ENCODE results near the gene NFIA.

NFIA gene

DNA sequence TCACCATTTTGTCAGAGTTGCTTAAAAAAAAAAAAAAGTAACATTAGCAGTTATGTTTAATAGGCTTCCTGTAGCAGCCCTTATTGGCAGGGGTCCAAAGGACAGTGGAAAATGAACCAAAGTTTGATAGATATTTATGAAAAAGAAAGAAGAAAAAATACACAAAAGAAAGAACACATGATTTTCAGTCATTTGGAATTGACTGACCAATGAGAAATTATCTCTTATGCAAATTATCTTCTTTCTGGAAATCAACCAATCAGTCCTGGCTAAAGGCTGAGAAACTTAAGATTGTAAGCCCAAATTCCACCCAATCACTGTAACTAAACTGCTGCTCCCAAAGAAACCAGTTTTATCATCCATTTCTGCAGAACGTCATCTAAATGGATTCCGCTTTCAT is 360.2 kb downstream of the NFIA start:
- H4K12ac ChIP-seq (ENCODE audit: low read depth, low read length) = no peak overlapping the region
- H2BK120ac ChIP-seq (ENCODE audit: insufficient read depth, low read length, poor library complexity) = no peak overlapping the region
- no peak overlapping the region for H4K8ac ChIP-seq (ENCODE audit: low read depth, low read length)
- no peak overlapping the region for H2AFZ ChIP-seq (ENCODE audit: insufficient read depth, low read length, poor library complexity)
- H3K79me2 ChIP-seq (ENCODE audit: control insufficient read depth, insufficient read depth, low read length, poor library complexity) = no peaks in the 10 kb centered on the region
- no peaks in the 10 kb centered on the region for H3K9me3 ChIP-seq (ENCODE audit: insufficient read depth, low read depth, low read length)
- H3K9ac ChIP-seq (ENCODE audit: low read length) = no peak overlapping the region
- no peak overlapping the region for H2BK12ac ChIP-seq (ENCODE audit: low read length)
- H3K18ac ChIP-seq (ENCODE audit: low read length) = no peak overlapping the region
- H3K79me1 ChIP-seq (ENCODE audit: low read length) = no peaks in the 10 kb centered on the region
- no peak overlapping the region for H3K4me2 ChIP-seq (ENCODE audit: low read length)
- H3K27me3 ChIP-seq (ENCODE audit: insufficient read depth, low read length) = no peaks in the 10 kb centered on the region
- no peak for DNase-seq
- no peaks in the 10 kb centered on the region for H3K36me3 ChIP-seq (ENCODE audit: control insufficient read depth in 1 of 2, insufficient read depth in 2 of 2, low read length in 2 of 2)
- H3K4me3 ChIP-seq (ENCODE audit: low read depth, low read length) = no peak overlapping the region
- no CpG with 5 or more reads among the region's 2 CpGs for WGBS (ENCODE audit: extremely low coverage, insufficient coverage, insufficient read length)
- H2BK5ac ChIP-seq (ENCODE audit: low read depth, low read length, poor library complexity) = no peak overlapping the region
- H3K27ac ChIP-seq (ENCODE audit: low read depth, low read length) = no peak overlapping the region
- no peak overlapping the region for H3K4ac ChIP-seq (ENCODE audit: low read depth, low read length)
- H4K91ac ChIP-seq (ENCODE audit: low read depth, low read length) = no peak overlapping the region
- peaks cover 0 to 4% of the 10 kb centered on the region in 2 experiments for H3K4me1 ChIP-seq (ENCODE audit: control insufficient read depth in 1 of 2, insufficient read depth in 2 of 2, low read length in 2 of 2)
- no peak overlapping the region for H3K14ac ChIP-seq (ENCODE audit: low read length)
- H3K23ac ChIP-seq (ENCODE audit: low read length) = no peak overlapping the region
- H2AK5ac ChIP-seq (ENCODE audit: low read length) = no peak overlapping the region

GRCh38 chr1:61444288-61444687 is 361.9 kb downstream of the NFIA start:
- H3K9ac ChIP-seq (ENCODE audit: low read length) = no peak overlapping the region
- H3K36me3 ChIP-seq (ENCODE audit: control insufficient read depth in 1 of 2, insufficient read depth in 2 of 2, low read length in 2 of 2) = no peaks in the 10 kb centered on the region
- H3K14ac ChIP-seq (ENCODE audit: low read length) = no peak overlapping the region
- H3K27me3 ChIP-seq (ENCODE audit: insufficient read depth, low read length) = no peaks in the 10 kb centered on the region
- H3K4me1 ChIP-seq (ENCODE audit: control insufficient read depth in 1 of 2, insufficient read depth in 2 of 2, low read length in 2 of 2) = peaks cover 0 to 4% of the 10 kb centered on the region in 2 experiments
- no peaks in the 10 kb centered on the region for H3K79me2 ChIP-seq (ENCODE audit: control insufficient read depth, insufficient read depth, low read length, poor library complexity)
- H3K4me3 ChIP-seq (ENCODE audit: low read depth, low read length) = no peak overlapping the region
- H2BK120ac ChIP-seq (ENCODE audit: insufficient read depth, low read length, poor library complexity) = no peak overlapping the region
- H3K18ac ChIP-seq (ENCODE audit: low read length) = no peak overlapping the region
- no peaks in the 10 kb centered on the region for H3K9me3 ChIP-seq (ENCODE audit: insufficient read depth, low read depth, low read length)
- H2AFZ ChIP-seq (ENCODE audit: insufficient read depth, low read length, poor library complexity) = no peak overlapping the region
- H4K91ac ChIP-seq (ENCODE audit: low read depth, low read length) = no peak overlapping the region
- H3K79me1 ChIP-seq (ENCODE audit: low read length) = no peaks in the 10 kb centered on the region
- H2BK12ac ChIP-seq (ENCODE audit: low read length) = no peak overlapping the region
- H3K4me2 ChIP-seq (ENCODE audit: low read length) = no peak overlapping the region
- no peak overlapping the region for H3K27ac ChIP-seq (ENCODE audit: low read depth, low read length)
- no peak overlapping the region for H3K4ac ChIP-seq (ENCODE audit: low read depth, low read length)
- H4K8ac ChIP-seq (ENCODE audit: low read depth, low read length) = no peak overlapping the region
- no CpG with 5 or more reads among the region's 5 CpGs for WGBS (ENCODE audit: extremely low coverage, insufficient coverage, insufficient read length)
- no peak overlapping the region for H3K23ac ChIP-seq (ENCODE audit: low read length)
- DNase-seq = no peak
- H2AK5ac ChIP-seq (ENCODE audit: low read length) = no peak overlapping the region
- H4K12ac ChIP-seq (ENCODE audit: low read depth, low read length) = no peak overlapping the region
- H2BK5ac ChIP-seq (ENCODE audit: low read depth, low read length, poor library complexity) = no peak overlapping the region

GRCh38 chr1:61445269-61445825 is 363.0 kb downstream of the NFIA start:
- no peak overlapping the region for H3K14ac ChIP-seq (ENCODE audit: low read length)
- no peak overlapping the region for H2AFZ ChIP-seq (ENCODE audit: insufficient read depth, low read length, poor library complexity)
- no peak overlapping the region for H3K23ac ChIP-seq (ENCODE audit: low read length)
- no peak overlapping the region for H4K12ac ChIP-seq (ENCODE audit: low read depth, low read length)
- no peaks in the 10 kb centered on the region for H3K27me3 ChIP-seq (ENCODE audit: insufficient read depth, low read length)
- H3K36me3 ChIP-seq (ENCODE audit: control insufficient read depth in 1 of 2, insufficient read depth in 2 of 2, low read length in 2 of 2) = no peaks in the 10 kb centered on the region
- WGBS (ENCODE audit: extremely low coverage, insufficient coverage, insufficient read length) = no CpG with 5 or more reads among the region's 8 CpGs
- H3K4me3 ChIP-seq (ENCODE audit: low read depth, low read length) = no peak overlapping the region
- H3K4ac ChIP-seq (ENCODE audit: low read depth, low read length) = no peak overlapping the region
- peaks cover 0 to 4% of the 10 kb centered on the region in 2 experiments for H3K4me1 ChIP-seq (ENCODE audit: control insufficient read depth in 1 of 2, insufficient read depth in 2 of 2, low read length in 2 of 2)
- H2AK5ac ChIP-seq (ENCODE audit: low read length) = no peak overlapping the region
- H3K27ac ChIP-seq (ENCODE audit: low read depth, low read length) = no peak overlapping the region
- H3K9me3 ChIP-seq (ENCODE audit: insufficient read depth, low read depth, low read length) = no peaks in the 10 kb centered on the region
- peak; percentile 56 to 76 for DNase-seq
- no peak overlapping the region for H3K9ac ChIP-seq (ENCODE audit: low read length)
- no peak overlapping the region for H3K18ac ChIP-seq (ENCODE audit: low read length)
- H3K79me2 ChIP-seq (ENCODE audit: control insufficient read depth, insufficient read depth, low read length, poor library complexity) = no peaks in the 10 kb centered on the region
- no peak overlapping the region for H2BK120ac ChIP-seq (ENCODE audit: insufficient read depth, low read length, poor library complexity)
- H2BK5ac ChIP-seq (ENCODE audit: low read depth, low read length, poor library complexity) = no peak overlapping the region
- H4K8ac ChIP-seq (ENCODE audit: low read depth, low read length) = no peak overlapping the region
- H4K91ac ChIP-seq (ENCODE audit: low read depth, low read length) = no peak overlapping the region
- H3K79me1 ChIP-seq (ENCODE audit: low read length) = no peaks in the 10 kb centered on the region
- H2BK12ac ChIP-seq (ENCODE audit: low read length) = no peak overlapping the region
- H3K4me2 ChIP-seq (ENCODE audit: low read length) = no peak overlapping the region

GRCh38 chr1:61446531-61446991 is 364.2 kb downstream of the NFIA start:
- H3K4ac ChIP-seq (ENCODE audit: low read depth, low read length) = no peak overlapping the region

More at GRCh38 chr1:61446531-61446991, 364.2 kb downstream of the NFIA start:
- H2BK120ac ChIP-seq (ENCODE audit: insufficient read depth, low read length, poor library complexity) = no peak overlapping the region
- no peak overlapping the region for H3K14ac ChIP-seq (ENCODE audit: low read length)
- no peaks in the 10 kb centered on the region for H3K36me3 ChIP-seq (ENCODE audit: control insufficient read depth in 1 of 2, insufficient read depth in 2 of 2, low read length in 2 of 2)
- no peaks in the 10 kb centered on the region for H3K27me3 ChIP-seq (ENCODE audit: insufficient read depth, low read length)
- DNase-seq = peak in 1 of 2 donors; percentile 24
- H3K79me1 ChIP-seq (ENCODE audit: low read length) = no peaks in the 10 kb centered on the region
- H3K9ac ChIP-seq (ENCODE audit: low read length) = no peak overlapping the region
- no peak overlapping the region for H3K4me2 ChIP-seq (ENCODE audit: low read length)
- no CpG with 5 or more reads among the region's 7 CpGs for WGBS (ENCODE audit: extremely low coverage, insufficient coverage, insufficient read length)
- no peak overlapping the region for H3K4me3 ChIP-seq (ENCODE audit: low read depth, low read length)
- no peak overlapping the region for H2BK5ac ChIP-seq (ENCODE audit: low read depth, low read length, poor library complexity)
- H3K18ac ChIP-seq (ENCODE audit: low read length) = no peak overlapping the region
- H3K23ac ChIP-seq (ENCODE audit: low read length) = no peak overlapping the region
- no peaks in the 10 kb centered on the region for H3K79me2 ChIP-seq (ENCODE audit: control insufficient read depth, insufficient read depth, low read length, poor library complexity)
- H4K12ac ChIP-seq (ENCODE audit: low read depth, low read length) = no peak overlapping the region
- H2BK12ac ChIP-seq (ENCODE audit: low read length) = no peak overlapping the region
- no peak overlapping the region for H2AFZ ChIP-seq (ENCODE audit: insufficient read depth, low read length, poor library complexity)
- H3K4me1 ChIP-seq (ENCODE audit: control insufficient read depth in 1 of 2, insufficient read depth in 2 of 2, low read length in 2 of 2) = peaks cover 0 to 4% of the 10 kb centered on the region in 2 experiments
- no peak overlapping the region for H4K91ac ChIP-seq (ENCODE audit: low read depth, low read length)
- no peak overlapping the region for H3K27ac ChIP-seq (ENCODE audit: low read depth, low read length)
- no peak overlapping the region for H4K8ac ChIP-seq (ENCODE audit: low read depth, low read length)
- no peak overlapping the region for H2AK5ac ChIP-seq (ENCODE audit: low read length)
- no peaks in the 10 kb centered on the region for H3K9me3 ChIP-seq (ENCODE audit: insufficient read depth, low read depth, low read length)

All from trophoblast cell (in vitro differentiated cells and primary cell).